ENCODE data around the gene SH2D5.
A peak's percentile ranks its signal among the peaks of the same experiment; 100 is the strongest.

Gene SH2D5

DNA sequence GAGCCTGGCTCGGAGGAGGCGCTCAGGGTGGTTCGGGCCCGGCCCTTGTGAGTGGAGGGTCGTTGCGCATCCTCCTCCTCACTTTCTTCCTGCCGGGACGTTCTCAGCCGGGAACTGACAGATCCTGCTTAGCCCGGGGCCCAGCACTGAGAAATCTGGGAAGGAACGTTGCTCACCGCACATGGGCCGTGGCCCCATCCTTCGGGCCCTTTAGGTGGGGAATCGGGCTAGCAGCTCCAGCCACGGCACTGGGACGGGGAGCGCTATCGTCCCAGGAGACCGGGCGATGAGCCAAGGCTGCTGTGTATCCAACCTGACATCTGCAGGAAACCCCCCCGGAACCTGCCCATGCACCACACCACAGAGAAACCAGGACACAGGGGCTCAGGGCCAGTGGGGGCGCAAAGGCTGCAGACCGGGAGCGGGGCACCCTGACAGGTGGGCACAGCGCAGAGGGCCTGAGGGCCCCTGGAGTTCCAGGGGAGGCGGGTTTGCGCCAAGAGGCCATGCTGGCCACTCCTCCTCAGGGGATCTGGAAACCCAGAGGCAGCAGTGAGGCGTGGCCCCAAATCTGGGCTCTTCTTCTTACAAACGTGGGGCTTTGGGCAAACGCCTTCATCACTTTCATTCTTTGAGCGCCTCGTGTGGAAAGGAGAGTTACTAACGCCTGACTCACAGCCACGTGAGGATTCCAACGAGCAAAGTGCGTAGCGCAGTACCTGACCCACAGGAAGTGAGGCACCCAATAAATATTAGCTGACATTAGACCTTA, at the start of gene SH2D5:
Gene SH2D5, minus strand, starts transcription at position 116 of the 772 bp plus-strand sequence. CDS start 4,659 bp downstream, outside the sequence.
- DNase-seq: peak; percentile 88

DNA sequence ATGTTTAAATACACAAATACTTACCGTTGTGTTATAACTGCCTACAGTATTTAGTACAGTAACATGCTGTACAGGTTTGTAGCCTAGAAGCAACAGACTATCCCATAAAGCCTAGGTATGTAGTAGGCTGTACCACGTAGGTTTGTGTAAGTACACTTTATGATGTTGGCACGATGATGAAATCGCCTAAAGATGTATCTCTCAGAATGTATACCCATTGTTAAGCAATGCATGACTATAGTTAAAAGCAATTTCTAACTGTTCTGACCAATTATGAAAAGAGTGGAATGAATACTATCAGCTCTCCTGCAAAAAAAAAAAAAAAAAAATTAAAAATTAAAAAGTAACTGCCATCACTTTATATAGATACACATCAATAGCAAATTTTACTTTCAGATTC, 43.2 kb upstream of the SH2D5 start:
- DNase-seq: no peak

- no peak for DNase-seq
Observed at GRCh38 chr1:20771780-20772179, 39.3 kb upstream of the SH2D5 start.

DNA sequence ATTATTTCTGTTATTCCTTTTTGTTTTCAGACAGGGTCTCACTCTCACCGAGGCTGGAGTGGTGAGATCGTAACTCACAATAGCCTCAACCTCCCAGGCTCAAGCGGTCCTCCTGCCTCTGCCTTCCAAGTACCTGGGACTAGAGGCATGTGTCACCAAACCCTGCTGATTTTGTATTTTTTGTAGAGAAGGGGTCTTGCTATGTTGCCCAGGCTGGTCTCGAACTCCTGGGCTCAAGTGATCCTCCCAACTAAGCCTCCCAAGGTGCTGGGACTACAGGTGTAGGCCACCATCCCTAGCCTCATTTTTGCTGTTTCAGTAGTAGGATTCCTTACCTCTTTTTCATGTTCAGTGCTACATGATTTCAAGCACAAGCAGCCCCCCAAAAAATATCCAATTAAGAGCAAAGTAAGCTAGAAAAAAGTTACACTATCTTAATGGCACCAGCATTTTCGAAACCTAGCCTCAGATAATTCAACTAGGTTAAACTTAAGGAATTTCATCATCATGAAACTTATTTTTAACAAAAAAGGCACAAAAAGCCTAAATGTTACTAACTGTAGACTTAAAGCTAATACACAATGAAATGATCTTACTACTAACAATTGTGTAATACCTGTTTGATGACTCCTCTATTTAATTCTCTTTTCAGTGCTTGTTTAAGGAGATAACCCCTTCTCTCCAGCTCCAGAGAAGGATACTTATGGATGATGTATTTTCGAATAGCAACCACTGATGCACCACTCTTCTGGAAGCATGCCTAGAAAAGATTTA, 38.0 kb upstream of the SH2D5 start:
- no peak for DNase-seq

GRCh38 chr1:20767271-20767670, 34.8 kb upstream of the SH2D5 start:
- DNase-seq: no peak

DNA sequence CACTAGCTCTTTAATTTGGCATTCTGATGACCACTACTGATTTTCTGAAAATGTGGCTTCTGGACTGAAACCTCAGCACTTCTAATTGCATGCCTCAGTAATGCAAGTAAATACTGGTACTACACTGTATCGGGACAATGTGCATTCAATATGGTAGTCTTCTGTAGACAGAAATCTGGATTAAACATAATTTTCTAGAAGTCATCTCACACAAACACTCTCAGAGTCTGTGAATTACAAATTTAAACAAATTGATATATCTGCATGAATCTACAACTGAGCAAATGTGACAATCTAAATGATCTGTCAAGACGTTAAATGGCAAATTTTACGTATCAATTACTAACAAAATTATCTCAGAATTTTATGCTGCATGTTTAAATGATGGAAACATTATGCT, 30.9 kb upstream of the SH2D5 start:
- DNase-seq: no peak

DNA sequence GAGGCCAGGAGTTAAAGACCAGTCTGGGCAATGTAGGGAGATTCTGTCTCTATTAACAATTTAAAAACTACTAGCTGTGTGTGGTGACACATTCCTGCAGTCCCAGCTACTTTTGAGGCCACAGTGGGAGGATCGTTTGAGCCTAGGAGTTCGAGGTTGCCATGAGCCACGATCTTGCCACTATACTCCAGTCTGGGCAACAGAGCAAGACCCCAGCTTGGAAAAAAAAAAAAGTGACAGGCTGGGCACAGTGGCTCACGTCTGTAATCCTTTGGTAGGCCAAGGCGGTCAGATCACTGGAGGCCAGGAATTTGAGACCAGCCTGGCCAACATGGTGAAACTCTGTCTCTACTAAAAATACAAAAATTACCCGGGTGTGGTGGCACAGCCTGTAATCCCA, 27.8 kb upstream of the SH2D5 start:
- DNase-seq: no peak

DNA sequence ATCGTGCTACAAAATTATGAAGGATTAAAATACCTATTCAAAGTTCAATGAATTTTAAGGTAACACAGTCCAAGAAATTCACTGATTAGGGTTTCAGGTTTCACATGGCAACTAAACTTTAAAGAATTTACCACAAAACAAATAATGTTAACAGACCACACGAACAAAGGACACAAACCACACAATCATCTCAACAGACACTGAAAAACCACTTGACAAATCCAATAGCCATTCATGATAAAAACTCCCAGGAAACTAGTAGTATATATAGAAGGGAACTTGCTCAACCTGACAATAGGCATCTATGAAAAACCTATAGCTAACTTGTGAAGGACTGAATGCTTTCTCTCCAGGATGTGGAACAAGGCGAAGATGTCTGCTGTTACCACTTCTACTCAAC, 21.1 kb upstream of the SH2D5 start:
- DNase-seq: no peak

DNA sequence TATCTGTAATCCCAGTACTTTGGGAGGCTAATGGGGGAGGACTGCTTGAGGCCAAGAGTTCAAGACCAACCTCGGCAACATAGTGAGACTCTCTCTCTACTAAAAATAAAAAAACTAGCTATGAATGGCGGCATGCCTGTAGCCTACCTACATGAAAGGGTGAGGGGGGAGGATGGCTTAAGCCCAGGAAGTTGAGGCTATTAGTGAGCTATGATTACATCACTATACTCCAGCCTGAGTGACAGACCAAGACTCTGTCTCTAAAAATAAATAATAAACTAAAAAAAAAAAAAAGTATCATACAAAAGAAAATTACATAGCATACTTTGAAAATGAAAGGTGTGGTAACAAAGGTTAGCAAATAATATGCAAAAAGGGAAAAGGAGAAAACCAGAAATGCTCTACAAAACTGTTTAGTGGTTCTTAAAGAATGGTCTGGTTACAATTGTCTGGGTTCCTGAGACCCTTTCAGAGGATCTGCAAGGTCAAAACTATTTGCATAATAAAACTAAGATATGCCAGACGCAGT, 19.0 kb upstream of the SH2D5 start:
- no peak for DNase-seq

GRCh38 chr1:20742671-20743070, 10.2 kb upstream of the SH2D5 start:
- no peak for DNase-seq

- no peak for DNase-seq
Observed at GRCh38 chr1:20740781-20741180, 8.3 kb upstream of the SH2D5 start.

DNA sequence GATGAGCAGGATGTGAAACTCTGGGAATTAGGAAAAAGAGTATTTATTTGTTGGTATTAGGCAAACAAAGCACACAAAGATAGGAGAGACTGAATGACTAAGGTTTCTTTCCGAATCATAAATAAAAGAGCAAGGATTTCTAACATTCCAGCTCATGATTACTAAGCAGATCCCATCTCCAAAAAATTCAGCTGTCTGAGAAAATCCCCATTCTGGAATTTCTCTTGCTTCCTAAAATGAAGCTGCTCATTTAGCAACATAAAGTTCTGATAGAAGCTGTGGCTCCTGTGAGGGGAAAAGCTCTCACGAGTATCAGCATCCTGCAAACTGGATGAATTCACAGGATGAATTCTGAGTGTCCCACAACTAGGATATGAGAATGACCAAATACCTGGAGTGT, 6.7 kb upstream of the SH2D5 start:
- DNase-seq: no peak

GRCh38 chr1:20735581-20736111, 3.1 kb upstream of the SH2D5 start:
- DNase-seq: no peak

DNA sequence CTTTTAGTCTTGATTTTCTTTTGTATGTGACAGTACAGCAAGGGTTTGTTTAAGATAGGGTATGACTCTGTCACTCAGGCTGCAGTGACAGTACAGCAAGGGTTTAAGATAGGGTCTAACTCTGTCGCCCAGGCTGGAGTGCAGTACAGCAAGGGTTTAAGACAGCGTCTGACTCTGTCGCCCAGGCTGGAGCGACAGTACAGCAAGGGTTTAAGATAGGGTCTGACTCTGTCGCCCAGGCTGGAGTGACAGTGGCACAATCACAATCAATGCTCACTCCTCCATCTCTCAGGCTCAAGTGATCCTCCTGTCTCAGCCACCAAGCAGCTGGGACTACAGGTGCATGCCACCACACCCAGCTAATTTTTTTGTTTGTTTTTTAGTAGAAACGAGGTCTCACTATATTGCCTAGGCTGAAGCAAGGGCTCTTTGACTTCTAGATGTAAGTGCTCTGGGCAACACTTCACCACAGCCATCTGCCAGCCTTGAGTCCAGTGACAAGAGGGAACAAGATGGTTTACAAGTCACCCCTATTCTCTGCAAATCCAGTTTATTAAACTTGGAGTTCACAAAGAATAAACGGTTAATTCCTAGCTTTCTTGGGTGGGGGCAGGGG, 965 bp upstream of the SH2D5 start:
- DNase-seq: no peak

DNA sequence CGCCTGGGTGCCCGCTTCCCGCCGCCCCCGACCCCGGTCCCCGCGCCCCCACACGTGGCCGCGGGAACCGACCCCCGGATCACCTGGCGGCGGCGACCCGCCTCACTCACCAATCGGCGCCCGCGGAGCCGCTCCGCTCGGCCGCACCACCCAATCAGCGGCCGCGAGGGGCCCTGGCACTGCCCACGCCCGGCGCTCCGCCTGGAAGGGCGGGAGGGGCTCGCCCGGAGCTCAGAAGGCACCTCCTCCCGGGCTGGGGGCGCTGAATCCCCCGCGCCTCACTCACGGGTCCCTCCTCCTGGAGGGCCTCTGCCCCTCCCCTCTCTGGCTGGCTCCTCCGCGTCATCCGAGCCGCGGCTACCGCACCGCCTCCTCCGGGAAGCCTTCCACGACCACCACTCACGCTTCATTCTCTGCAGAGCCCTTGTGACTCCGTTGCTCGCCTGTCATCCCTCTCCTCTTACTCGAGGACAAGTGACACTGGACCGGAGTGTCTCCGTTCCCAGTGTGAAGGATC, 374 bp downstream of the SH2D5 start:
- DNase-seq: peak; percentile 72

GRCh38 chr1:20731057-20731991, 1.2 kb downstream of the SH2D5 start:
- DNase-seq: no peak

DNA sequence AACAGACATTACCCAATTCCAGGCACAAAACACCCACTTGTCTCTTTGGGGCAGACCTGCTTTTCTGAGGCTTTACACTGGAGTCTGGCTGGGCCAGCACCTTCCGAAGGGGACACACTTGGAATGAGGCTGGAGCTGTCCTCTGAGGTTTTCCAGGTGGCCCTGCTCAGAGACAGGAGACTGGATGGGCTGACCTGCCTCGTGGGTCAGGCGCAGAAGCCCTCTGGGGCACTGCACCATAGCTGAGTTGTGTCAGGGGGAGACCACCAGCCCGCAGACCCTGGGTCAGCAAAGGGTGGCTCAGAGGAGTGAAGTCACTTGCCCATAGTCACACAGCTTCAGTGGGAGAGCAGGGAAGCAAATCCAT, 1.8 kb downstream of the SH2D5 start:
- DNase-seq: no peak

DNA sequence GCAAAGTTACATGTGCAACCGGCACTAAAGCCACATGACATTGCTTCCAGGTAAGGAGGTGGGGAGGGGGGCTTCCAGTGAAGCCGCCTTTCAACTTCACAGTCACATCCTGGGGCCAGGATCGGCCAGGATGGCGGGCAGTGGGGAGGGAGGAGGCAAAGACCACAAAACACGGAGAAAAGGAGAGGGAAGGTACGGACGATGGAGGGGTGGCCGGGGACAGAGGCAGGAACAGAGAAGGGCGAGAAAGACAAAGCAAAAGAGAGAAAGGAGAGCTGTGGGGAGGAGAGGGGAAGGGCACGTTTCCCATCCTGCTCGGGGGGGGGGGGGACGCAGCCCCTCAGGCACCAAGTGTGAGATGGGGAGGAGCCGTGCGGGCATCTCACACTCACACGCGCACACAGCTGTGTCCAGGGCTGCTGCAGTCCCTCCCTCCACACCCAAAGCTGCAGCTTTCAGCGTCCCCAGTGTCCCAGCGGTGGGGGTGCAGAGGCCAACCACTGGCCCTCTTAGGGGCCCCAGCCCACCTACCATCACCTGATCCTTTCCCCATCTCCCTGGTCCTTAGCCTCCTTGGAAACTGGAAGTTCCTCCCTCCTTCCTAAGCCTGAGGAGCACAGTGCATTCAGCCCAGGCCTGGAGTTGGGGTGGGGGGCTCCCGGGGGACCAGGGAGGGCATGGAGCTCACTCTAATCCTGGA, 2.4 kb downstream of the SH2D5 start:
- no peak for DNase-seq

DNA sequence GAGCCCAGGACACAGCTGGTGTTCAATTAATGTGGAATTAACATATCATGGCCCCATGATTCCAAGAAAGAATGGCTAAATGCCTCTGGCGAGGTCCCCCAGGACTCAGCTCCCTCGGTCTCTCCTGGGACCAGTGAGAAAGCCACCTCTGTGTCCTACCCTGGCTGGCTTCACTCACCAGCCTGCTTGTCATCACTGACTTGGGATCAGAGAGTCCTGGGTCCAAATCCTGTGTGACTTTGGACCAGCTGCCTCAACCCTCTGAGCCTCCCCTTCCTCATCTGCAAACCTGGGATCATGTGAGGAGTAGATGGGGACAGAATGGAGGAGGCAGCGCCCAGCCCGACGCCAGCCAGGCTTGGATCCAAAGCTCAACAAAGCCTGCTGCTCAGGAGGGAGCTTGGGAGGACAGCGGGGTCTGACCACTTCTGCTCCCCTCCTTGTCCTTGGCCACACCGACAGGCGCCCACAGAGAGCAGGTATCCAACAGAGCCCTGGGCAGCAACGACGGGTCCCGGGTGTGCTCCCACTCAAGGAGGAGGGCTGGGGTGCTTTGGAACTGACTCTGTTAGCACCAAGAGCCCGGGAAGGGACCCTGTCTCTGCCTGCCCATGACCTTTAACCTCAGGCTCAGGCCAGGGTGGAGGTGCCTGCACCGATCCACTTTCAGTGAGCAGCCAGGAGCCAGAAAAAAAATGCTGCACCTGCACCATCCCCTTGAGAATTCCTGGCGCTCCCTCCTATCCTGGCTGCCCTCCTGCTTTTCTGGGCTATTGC, 3.2 kb downstream of the SH2D5 start:
- no peak for DNase-seq

DNA sequence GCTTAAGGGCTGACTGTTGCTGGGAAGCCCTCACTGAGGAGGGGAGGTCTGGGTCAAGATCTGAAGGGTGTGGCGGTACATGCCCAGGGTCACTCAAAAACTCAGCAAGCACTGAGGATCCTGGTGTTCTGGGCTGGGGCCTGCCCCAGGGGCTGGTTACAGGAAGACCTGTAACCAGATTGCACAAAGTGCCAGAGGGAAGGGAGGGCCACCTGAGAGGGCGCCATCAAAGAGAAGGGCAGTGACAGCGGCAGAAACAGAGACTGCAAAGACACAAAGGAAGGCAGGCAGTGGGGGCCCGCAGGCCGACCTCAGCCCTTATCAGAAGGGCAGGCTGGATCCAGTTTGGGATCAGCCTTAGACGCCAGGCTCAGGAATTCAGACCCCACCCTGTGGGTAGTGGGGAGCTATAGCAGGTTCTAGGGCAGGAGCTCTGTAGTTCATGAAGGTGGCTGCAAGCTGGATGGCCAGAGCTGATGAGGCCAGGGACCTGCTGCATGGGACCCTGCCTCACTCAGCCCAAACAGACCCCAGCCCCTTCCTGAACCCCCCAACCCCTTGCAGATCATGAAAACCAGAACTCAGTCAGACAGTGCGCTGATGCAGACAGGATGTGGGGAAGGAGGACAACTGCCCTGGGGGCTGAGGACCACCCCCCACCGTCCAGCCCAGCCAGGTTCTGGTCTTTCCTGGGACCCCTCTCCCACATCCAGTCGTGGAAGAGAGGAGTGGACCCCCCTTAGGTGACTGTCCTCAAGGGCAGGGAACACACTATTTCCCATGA, 3.9 kb downstream of the SH2D5 start:
- no peak for DNase-seq

Data from T1000 (cell line).